Vagina (tissue), 2 donors: ENCODE measurements around the gene IQGAP2. TPM values are rescaled to one million over a fixed set of nuclear protein-coding genes. Genes with fewer than 3 reads are reported as not detected.

Experiments
- DNase-seq, 2 donors: peaks; one replicate each; pipeline ENCODE4 v3.0.0-alpha.2; 2017; ENCODE audit errors: extremely low spot score in 2 of 2
- H3K27ac ChIP-seq: fragments of 200-600 bp; sonication (generic); one replicate; pipeline ENCODE4 v1.5.1; 2019
- H3K27me3 ChIP-seq: fragments of 200-600 bp; sonication (generic); one replicate; pipeline ENCODE4 v1.5.1; 2019
- H3K36me3 ChIP-seq, 2 donors: fragments of 200-600 bp; sonication (generic); one replicate each; pipeline ENCODE4 v1.5.1; 2017 to 2019
- H3K4me1 ChIP-seq: fragments of 200-600 bp; sonication (generic); one replicate; pipeline ENCODE4 v1.5.1; 2019
- H3K4me3 ChIP-seq, 2 donors: fragments of 200-600 bp; sonication (generic); 1 replicate in 1 of 2; 2 replicates in 1 of 2; pipeline ENCODE4 v1.5.1; 2016 to 2019
- H3K9me3 ChIP-seq: fragments of 200-600 bp; sonication (generic); one replicate; pipeline ENCODE4 v1.5.1; 2019
- POLR2A ChIP-seq, 2 donors: fragments of 450-650 bp; IDR thresholded peaks; one replicate each; pipeline ENCODE4 v1.6.1; 2017; ENCODE audit warnings: antibody characterized with exemption in 2 of 2, mild to moderate bottlenecking in 2 of 2, moderate library complexity in 2 of 2
- POLR2AphosphoS5 ChIP-seq, 2 donors: sonication (generic); formaldehyde crosslinking; IDR thresholded peaks; one replicate each; pipeline ENCODE4 v1.9.0; 2017; ENCODE audit warnings: antibody characterized with exemption in 2 of 2, mild to moderate bottlenecking in 2 of 2, low read depth in 1 of 2; ENCODE audit not compliant: insufficient read depth in 1 of 2
- intact Hi-C: fragments of 100-400 bp; cut with DNase I; formaldehyde crosslinking; loops from one replicate; pipeline ENCODE4 v1.15.1; 2023
- total RNA-seq: library from RNA; depleted of rRNA; stranded (reverse); fragments of >200 nt; gene quantifications from one replicate; pipeline ENCODE4 v1.2.3, GENCODE V29; 2016
- TF ChIP-seq, protein P1 (sequence below), 3 experiments: fragments of 450-650 bp in 2 of 3; fragments of 200-600 bp in 1 of 3; sonication (generic) in 1 of 3; IDR thresholded peaks; one replicate each; pipeline ENCODE4 v1.5.1; 2017 to 2019; ENCODE audit warnings: antibody characterized with exemption in 3 of 3, mild to moderate bottlenecking in 2 of 3, moderate library complexity in 2 of 3

The IQGAP2 gene
- total RNA-seq, 1 donor from 2014 or later, result 8.6 TPM

GRCh38 chr5:76579166-76579937 is 176.3 kb downstream of the IQGAP2 start:
- intact Hi-C loops, result no loop called here
- no peak overlapping the region for H3K27ac ChIP-seq
- TF ChIP-seq POLR2AphosphoS5 (IDR thresholded peaks at IDR 0.05; ENCODE audit: insufficient read depth in 1 of 2, low read depth in 1 of 2) (no peak), POLR2A (IDR thresholded peaks at IDR 0.05) (no peak)
- TF ChIP-seq, protein P1, sequence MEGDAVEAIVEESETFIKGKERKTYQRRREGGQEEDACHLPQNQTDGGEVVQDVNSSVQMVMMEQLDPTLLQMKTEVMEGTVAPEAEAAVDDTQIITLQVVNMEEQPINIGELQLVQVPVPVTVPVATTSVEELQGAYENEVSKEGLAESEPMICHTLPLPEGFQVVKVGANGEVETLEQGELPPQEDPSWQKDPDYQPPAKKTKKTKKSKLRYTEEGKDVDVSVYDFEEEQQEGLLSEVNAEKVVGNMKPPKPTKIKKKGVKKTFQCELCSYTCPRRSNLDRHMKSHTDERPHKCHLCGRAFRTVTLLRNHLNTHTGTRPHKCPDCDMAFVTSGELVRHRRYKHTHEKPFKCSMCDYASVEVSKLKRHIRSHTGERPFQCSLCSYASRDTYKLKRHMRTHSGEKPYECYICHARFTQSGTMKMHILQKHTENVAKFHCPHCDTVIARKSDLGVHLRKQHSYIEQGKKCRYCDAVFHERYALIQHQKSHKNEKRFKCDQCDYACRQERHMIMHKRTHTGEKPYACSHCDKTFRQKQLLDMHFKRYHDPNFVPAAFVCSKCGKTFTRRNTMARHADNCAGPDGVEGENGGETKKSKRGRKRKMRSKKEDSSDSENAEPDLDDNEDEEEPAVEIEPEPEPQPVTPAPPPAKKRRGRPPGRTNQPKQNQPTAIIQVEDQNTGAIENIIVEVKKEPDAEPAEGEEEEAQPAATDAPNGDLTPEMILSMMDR (IDR thresholded peaks at IDR 0.05), result no peak

GRCh38 chr5:76580981-76581380 is 177.9 kb downstream of the IQGAP2 start:
- Histone ChIP-seq H3K36me3 (no peaks in the 10 kb centered on the region), H3K4me3 (no peak overlapping the region), H3K4me1 (no peaks in the 10 kb centered on the region), H3K27me3 (no peaks in the 10 kb centered on the region), H3K9me3 (no peaks in the 10 kb centered on the region), H3K27ac (no peak overlapping the region)
- DNase-seq, result no peak
- TF ChIP-seq POLR2AphosphoS5 (IDR thresholded peaks at IDR 0.05; ENCODE audit: insufficient read depth in 1 of 2, low read depth in 1 of 2), result no peak
- intact Hi-C loops, result no loop called here

More at GRCh38 chr5:76579166-76579937, 176.3 kb downstream of the IQGAP2 start:
- DNase-seq, result no peak
- Histone ChIP-seq H3K4me1 (no peaks in the 10 kb centered on the region), H3K4me3 (no peak overlapping the region), H3K27me3 (no peaks in the 10 kb centered on the region), H3K36me3 (no peaks in the 10 kb centered on the region), H3K9me3 (no peaks in the 10 kb centered on the region)

DNA sequence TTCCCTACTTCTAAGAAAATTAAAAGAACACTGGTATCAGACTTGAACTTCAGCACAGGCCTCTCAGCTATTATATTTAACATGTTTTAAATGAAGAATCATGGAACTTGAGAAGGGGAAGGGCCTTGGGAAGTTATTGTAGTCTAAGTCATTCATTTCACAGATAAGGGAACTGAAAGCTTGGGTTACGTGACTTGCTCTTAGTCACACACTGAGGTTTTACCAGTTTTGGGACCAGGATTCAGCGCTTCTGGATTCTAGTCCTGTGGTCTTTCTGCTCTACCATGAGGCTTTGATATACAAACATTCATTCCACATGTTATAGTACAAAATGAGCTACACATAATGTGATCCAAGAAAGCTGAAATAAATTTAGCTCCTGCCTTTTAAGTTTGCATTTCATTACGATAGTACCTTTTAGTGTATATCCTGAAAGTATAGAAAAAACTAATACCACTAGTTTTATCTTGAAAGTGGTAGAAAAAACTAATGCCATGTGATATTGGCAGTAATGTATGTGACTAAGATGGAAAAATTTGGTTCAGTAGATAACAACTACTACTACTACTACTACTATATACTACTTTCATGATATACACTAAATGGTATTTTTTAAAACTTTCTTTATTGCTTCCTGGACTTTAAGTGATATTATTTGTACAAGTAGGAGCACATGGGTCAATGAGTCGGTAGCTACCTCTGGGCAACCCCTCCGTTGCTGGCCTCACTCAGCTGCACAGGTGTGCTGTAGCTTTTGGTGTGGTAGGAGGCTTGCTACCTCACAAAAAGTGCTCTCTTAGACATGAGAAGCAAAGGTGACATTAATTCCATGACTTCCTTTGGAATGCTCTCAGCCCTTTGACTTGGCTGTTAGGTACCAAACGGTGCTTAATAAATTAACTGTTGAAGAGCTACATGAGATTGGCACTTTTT is 179.4 kb downstream of the IQGAP2 start:
- TF ChIP-seq POLR2AphosphoS5 (IDR thresholded peaks at IDR 0.05; ENCODE audit: insufficient read depth in 1 of 2, low read depth in 1 of 2) (no peak), POLR2A (IDR thresholded peaks at IDR 0.05) (no peak)
- TF ChIP-seq, protein P1 (IDR thresholded peaks at IDR 0.05), result no peak
- Histone ChIP-seq H3K27ac (no peak overlapping the region), H3K4me1 (no peaks in the 10 kb centered on the region), H3K27me3 (no peaks in the 10 kb centered on the region), H3K9me3 (no peaks in the 10 kb centered on the region), H3K4me3 (no peak overlapping the region), H3K36me3 (no peaks in the 10 kb centered on the region)
- intact Hi-C loops, result no loop called here
- DNase-seq, result no peak

DNA sequence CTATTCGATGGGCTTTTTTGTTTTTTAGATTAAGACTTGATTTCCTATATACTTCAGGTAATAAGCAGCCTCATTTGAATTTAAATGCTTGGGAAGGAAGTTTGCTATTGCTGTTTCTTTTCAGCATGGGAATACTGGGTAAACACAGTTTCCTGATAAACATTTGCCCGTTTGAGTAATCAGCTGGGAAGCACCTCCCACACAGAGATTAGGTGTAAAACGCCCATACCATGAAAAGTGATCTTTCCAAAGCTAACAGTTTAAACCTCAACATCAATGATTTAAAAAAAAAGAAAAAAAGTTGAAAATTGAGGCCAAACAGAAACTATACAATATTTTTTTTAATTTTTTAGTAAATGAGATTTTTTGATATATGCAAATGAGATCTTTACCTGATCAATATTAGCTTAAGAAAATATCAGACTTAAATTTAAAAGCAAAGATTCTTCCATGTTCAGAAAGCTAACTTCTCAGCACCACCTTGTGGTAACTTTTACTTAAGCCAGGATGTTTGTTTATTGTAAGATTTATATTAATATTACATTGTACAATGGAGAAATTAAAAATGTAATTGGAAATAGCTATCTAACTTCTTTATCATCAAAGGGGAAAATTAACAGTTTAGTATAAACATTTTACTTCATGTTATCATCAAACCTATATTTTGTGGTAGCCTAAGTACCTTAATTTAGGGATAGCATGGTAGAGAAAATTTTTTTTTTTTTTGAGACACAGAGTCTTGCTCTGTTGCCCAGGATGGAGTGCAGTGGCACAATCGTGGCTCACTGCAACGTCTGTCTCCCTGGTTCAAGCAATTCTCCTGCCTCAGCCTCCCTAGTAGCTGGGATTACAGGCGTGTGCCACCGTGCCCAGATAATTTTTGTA is 180.3 kb downstream of the IQGAP2 start:
- no peaks in the 10 kb centered on the region for H3K27me3 ChIP-seq
- intact Hi-C loops, result no loop called here
- H3K4me1 ChIP-seq, result no peaks in the 10 kb centered on the region
- H3K36me3 ChIP-seq, result no peaks in the 10 kb centered on the region
- TF ChIP-seq POLR2AphosphoS5 (IDR thresholded peaks at IDR 0.05; ENCODE audit: insufficient read depth in 1 of 2, low read depth in 1 of 2), result no peak
- TF ChIP-seq, protein P1 (IDR thresholded peaks at IDR 0.05), result no peak
- no peak for TF ChIP-seq POLR2A (IDR thresholded peaks at IDR 0.05)
- H3K9me3 ChIP-seq, result no peaks in the 10 kb centered on the region
- DNase-seq, result no peak
- H3K27ac ChIP-seq, result no peak overlapping the region
- no peak overlapping the region for H3K4me3 ChIP-seq

DNA sequence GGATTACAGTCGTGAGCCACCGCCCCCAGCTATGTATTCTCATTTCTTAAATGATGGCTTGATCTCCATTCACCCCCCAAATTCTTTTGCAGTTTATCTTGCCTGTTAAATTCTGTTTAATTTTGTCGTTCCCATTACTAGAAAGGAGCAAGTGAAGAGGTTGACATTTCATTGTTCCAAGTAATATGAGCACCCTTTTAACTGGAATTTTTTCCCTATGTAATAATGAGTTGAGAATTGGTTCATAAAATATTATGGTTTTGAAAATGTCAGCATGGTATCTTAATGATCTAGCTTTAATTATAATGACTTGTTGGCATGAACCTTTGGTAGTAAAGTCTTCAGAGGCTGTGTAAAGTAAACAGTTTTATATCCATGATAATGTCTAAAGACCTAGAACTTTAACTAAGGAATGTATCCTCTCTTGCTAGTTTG is 182.7 kb downstream of the IQGAP2 start:
- H3K36me3 ChIP-seq, result no peaks in the 10 kb centered on the region
- DNase-seq, result no peak
- no peaks in the 10 kb centered on the region for H3K4me1 ChIP-seq
- no peak overlapping the region for H3K27ac ChIP-seq
- no peak overlapping the region for H3K4me3 ChIP-seq
- intact Hi-C loops, result no loop called here
- no peak for TF ChIP-seq POLR2A (IDR thresholded peaks at IDR 0.05)
- TF ChIP-seq POLR2AphosphoS5 (IDR thresholded peaks at IDR 0.05; ENCODE audit: insufficient read depth in 1 of 2, low read depth in 1 of 2), result no peak
- TF ChIP-seq, protein P1 (IDR thresholded peaks at IDR 0.05), result no peak
- no peaks in the 10 kb centered on the region for H3K9me3 ChIP-seq
- H3K27me3 ChIP-seq, result no peaks in the 10 kb centered on the region
